ENCODE results near the gene NMRK2. TPM values are rescaled to one million over a fixed set of nuclear protein-coding genes. Genes with fewer than 3 reads are reported as not detected.

NMRK2 gene
- total RNA-seq, 1 donor from 2014 or later = 1.4 TPM

- H3K9me3 Mint-ChIP-seq (ENCODE audit: unreplicated experiment) = no peaks in the 10 kb centered on the region
- no peak overlapping the region for H3K27ac Mint-ChIP-seq (ENCODE audit: unreplicated experiment)
- no peak for TF ChIP-seq CTCF (IDR thresholded peaks at IDR 0.05; ENCODE audit: unreplicated experiment)
These were observed 42.3 kb downstream of the NMRK2 start for GRCh38 chr19:3975144-3975543.

GRCh38 chr19:3975637-3976087 lies 42.8 kb downstream of the NMRK2 start:
- Mint-ChIP-seq H3K9me3 (ENCODE audit: unreplicated experiment) (no peaks in the 10 kb centered on the region), H3K36me3 (ENCODE audit: low read depth, unreplicated experiment) (peaks cover 12% of the 10 kb centered on the region)

More at GRCh38 chr19:3975144-3975543, 42.3 kb downstream of the NMRK2 start:
- no peak overlapping the region for H3K4me3 Mint-ChIP-seq (ENCODE audit: unreplicated experiment)
- peaks cover 16% of the 10 kb centered on the region for H3K36me3 Mint-ChIP-seq (ENCODE audit: low read depth, unreplicated experiment)
- peaks cover 3% of the 10 kb centered on the region for H3K4me1 Mint-ChIP-seq (ENCODE audit: unreplicated experiment)
- peaks cover 17% of the 10 kb centered on the region for H3K27me3 Mint-ChIP-seq (ENCODE audit: unreplicated experiment)
- no peak for DNase-seq (ENCODE audit: low spot score)

GRCh38 chr19:3976495-3977241 lies 43.8 kb downstream of the NMRK2 start:
- DNase-seq (ENCODE audit: low spot score) = no peak
- Mint-ChIP-seq H3K27ac (ENCODE audit: unreplicated experiment) (no peak overlapping the region), H3K27me3 (ENCODE audit: unreplicated experiment) (peaks cover 14% of the 10 kb centered on the region), H3K4me3 (ENCODE audit: unreplicated experiment) (no peak overlapping the region), H3K9me3 (ENCODE audit: unreplicated experiment) (no peaks in the 10 kb centered on the region), H3K4me1 (ENCODE audit: unreplicated experiment) (no peaks in the 10 kb centered on the region), H3K36me3 (ENCODE audit: low read depth, unreplicated experiment) (peaks cover 17% of the 10 kb centered on the region)
- no peak for TF ChIP-seq CTCF (IDR thresholded peaks at IDR 0.05; ENCODE audit: unreplicated experiment)

More at GRCh38 chr19:3975637-3976087, 42.8 kb downstream of the NMRK2 start:
- Mint-ChIP-seq H3K4me3 (ENCODE audit: unreplicated experiment) (peak overlapping the region; percentile 14), H3K27ac (ENCODE audit: unreplicated experiment) (no peak overlapping the region), H3K27me3 (ENCODE audit: unreplicated experiment) (peaks cover 14% of the 10 kb centered on the region), H3K4me1 (ENCODE audit: unreplicated experiment) (no peaks in the 10 kb centered on the region)
- no peak for DNase-seq (ENCODE audit: low spot score)
- TF ChIP-seq CTCF (IDR thresholded peaks at IDR 0.05; ENCODE audit: unreplicated experiment) = no peak

GRCh38 chr19:3977242-3978143 lies 44.6 kb downstream of the NMRK2 start:
- H3K4me3 Mint-ChIP-seq (ENCODE audit: unreplicated experiment) = no peak overlapping the region
- peaks cover 14% of the 10 kb centered on the region for H3K27me3 Mint-ChIP-seq (ENCODE audit: unreplicated experiment)
- TF ChIP-seq CTCF (IDR thresholded peaks at IDR 0.05; ENCODE audit: unreplicated experiment) = peak; percentile 32
- H3K4me1 Mint-ChIP-seq (ENCODE audit: unreplicated experiment) = no peaks in the 10 kb centered on the region
- peaks cover 18% of the 10 kb centered on the region for H3K36me3 Mint-ChIP-seq (ENCODE audit: low read depth, unreplicated experiment)
- H3K9me3 Mint-ChIP-seq (ENCODE audit: unreplicated experiment) = no peaks in the 10 kb centered on the region
- no peak overlapping the region for H3K27ac Mint-ChIP-seq (ENCODE audit: unreplicated experiment)
- DNase-seq (ENCODE audit: low spot score) = no peak
